ENCODE measurements around the gene ZNF729. TPM values are rescaled to one million over a fixed set of nuclear protein-coding genes. Genes with fewer than 3 reads are reported as not detected.
A peak's percentile ranks its signal among the peaks of the same experiment; 100 is the strongest.
"Not testable (repeated sequence)": the region's sequence is repeated elsewhere in the genome, so short reads cannot be mapped to it uniquely, and the experiment has no call there.

ZNF729 gene
- 1 to 10 TPM in 1 of 4 donors, under 1 TPM in 3; 0.36 to 2.3 (median 0.70) TPM for polyA plus RNA-seq (ENCODE audit: insufficient read length in 4 of 4)

DNA sequence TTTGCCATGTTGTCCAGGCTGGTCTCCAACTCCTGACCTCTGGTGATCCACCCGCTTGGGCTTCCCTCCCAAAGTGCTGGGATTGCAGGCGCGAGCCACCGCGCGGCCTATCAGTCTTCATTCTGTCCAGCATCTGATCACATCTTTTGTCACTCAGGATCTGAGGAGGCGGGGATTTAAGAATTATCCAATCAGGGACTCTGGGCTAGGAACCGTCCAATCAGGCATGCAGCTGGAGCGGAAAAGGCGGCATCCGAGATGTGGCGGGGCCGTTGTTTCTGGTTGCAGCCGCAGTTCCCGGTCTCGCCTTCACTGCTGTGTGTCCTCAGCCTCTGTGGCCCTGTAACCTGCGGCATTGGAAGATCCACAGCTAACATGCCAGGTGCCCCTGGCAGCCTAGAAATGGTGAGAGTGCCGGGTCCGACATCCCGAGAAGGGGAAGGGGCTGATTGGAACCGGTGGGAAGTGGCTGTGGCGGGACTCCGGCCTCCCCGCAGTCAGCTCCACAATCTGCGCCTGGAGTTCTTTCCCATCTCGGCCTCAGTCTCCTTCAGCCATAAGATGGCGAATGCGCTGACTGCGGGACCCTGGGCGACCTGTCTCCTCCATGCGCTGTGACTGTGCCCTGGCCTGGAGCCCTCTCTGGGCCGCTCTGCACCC, at the start of gene ZNF729:
TSS of gene ZNF729 (plus strand) at position 291 of the 660 bp plus-strand sequence. CDS start at position 376, 85 bp downstream.
- peak; percentile 7 to 57 (median 21) for DNase-seq (ENCODE audit: low read depth in 4 of 4, low spot score in 3 of 4)

DNA sequence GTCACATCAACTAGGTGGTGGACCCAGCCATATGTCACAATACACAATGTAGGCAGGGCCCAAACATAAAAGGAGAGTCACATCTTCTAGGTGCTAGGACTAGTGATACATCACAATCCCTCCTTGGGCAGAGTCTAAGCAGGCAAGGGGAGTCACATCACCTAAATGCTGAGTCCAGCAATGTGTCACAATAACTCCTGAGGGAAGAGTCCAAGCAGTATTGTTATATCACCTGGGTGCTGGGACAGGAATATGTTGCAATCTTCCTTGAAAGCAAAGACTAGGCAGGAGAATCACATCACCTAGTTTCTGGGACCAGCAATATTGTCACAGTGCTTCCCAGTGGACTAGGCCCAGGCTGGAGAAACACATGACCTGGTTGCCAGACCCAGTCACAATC, 29.4 kb upstream of the ZNF729 start:
- no peak for DNase-seq (ENCODE audit: low read depth in 4 of 4, low spot score in 3 of 4)

DNA sequence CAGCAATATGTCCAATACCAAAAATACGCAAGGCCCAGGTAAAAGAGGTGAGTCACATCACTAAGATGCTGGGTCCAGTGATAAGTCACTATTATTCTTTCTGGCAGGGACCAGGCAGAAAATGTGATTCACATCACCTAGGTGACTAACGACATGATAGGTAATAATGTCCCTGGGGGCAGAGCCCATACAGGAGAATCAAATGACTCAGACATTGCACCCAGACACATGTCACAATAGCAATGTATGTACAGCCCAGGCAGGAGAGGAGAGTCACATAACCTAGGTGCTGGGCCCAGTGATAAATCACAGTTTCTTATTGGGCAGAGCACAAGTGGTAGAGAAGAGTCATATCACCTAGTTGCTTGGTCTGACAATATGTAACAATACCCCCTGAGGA, 28.9 kb upstream of the ZNF729 start:
- DNase-seq (ENCODE audit: low read depth in 4 of 4, low spot score in 3 of 4) = no peak

DNA sequence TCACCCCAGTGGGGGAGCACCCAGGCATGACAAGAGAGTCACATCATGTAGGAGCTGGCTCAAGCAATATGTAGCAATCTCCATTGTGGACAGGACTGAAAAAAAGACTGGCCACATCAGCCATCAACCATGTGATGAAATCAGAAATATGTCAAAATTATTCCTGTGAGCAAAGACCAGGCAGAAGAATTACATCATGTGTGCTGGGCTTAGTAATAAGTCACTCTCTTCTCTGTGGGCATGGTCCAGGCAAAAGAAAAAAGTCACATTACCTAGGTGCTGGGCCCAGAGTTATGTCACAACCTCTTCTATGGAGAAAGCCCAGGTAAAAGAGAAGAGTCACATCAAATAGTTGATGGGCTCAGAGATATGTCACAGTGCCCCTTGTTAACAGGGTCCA, 28.3 kb upstream of the ZNF729 start:
- DNase-seq (ENCODE audit: low read depth in 4 of 4, low spot score in 3 of 4) = no peak

DNA sequence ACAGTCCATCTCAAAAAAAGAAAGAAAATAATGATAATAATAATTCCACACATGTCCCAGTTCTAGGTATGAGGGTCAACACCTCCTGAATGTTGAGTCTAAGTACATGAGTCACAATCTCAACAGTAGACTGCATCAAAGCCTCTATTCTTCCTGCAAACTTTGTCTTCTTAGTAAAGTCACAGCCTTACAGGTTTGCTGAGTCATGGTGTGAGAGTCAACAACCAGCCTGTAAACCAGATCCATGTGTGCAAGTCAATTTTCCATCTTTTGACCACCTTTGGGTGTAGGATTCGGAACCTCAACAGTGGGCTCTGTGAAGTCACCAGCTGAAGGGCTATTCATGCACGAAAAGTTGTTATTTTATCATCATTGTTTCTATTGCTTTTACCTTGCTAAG, 25.7 kb upstream of the ZNF729 start:
- no peak for DNase-seq (ENCODE audit: low read depth in 4 of 4, low spot score in 3 of 4)

DNA sequence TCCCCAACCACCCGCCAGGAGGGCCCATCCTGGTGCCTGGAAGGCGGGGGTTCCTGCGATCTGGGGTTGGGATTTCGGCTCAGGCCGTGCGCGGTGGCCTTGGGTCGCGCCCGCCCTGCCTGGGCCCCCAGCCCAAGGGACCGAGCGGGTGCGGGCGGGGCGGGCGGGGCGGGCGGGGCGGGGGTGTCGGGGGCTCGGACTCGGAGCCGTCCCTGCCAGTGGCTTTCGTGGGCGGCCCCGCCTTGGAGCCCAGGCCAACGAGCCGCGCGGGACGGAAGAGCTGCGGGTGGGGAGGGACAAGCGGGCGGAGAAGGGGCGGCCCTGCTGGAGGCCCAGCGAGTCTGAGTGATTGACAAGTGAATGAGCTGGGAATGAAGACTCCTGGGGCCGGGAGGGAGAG, 24.6 kb upstream of the ZNF729 start:
- no peak for DNase-seq (ENCODE audit: low read depth in 4 of 4, low spot score in 3 of 4)

DNA sequence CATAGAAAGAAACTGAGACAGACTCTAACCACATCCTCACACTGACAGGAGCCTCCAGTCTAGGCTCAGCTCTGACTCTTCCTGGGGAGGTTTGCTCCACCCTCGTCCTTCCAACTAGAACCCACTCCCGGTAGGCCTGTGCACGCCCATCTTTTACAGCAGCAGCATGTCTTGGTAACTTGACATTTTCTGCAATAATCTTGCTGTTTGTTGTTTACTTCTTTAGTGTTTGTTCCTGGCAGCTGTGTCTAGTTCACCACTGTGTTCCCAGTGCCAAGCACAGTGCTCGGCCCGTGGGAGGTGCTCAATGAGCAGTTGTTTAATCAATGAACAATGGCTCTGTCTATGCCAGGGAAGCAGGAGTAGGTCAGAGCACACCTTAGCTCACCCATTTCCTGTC, 23.1 kb upstream of the ZNF729 start:
- DNase-seq (ENCODE audit: low read depth in 4 of 4, low spot score in 3 of 4) = no peak

DNA sequence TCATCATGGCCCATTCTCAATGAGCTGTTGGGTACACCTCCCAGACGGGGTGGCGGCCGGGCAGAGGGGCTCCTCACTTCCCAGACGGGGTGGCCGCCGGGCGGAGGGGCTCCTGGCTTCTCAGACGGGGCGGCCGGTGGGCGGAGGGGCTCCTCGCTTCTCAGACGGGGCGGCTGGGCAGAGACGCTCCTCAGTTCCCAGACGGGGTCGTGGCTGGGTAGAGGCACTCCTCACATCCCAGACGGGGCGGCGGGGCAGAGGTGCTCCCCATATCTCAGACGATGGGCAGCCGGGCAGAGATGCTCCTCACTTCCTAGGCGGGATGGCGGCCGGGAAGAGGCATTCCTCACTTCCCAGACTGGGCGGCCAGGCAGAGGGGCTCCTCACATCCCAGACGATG, 35.3 kb downstream of the ZNF729 start:
- DNase-seq (ENCODE audit: low read depth in 4 of 4, low spot score in 3 of 4) = not testable (repeated sequence)

DNA sequence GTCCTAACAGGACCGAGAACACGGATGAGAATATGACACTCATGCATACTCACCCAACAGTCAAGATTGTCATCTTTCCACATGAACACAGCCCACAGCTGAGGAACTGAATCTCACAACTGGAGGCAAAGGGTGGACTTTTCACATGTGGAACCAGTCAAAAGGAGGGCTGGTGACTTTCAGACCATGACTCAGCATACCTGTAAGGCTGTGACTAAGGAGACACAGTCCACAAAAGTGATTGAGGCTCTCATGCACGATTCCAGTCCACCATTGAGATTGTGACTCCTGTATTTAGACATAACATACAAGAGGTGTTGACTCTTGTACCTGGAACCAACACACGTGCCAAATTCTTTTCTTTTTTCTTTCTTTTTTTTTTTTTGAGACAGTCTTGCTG, 40.0 kb downstream of the ZNF729 start:
- DNase-seq (ENCODE audit: low read depth in 4 of 4, low spot score in 3 of 4) = no peak

DNA sequence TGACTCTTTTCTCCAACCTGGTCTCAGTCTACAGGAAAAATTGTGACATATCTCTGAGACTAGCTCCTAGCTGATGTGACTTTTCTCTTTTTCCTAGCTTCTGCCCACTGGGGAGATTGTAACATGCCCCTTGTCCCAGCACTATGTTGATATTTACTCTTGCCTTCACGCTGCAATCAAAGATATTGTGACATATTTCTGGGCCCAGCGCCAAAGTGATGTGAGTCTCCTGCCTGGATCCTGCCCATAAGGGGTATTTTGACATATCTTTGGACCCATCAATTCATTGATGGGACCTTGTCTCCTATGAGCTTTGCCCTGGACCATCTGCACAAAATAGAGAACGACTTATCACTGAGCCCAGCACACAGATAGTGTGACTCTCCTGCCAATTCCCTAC, 41.1 kb downstream of the ZNF729 start:
- DNase-seq (ENCODE audit: low read depth in 4 of 4, low spot score in 3 of 4) = no peak

DNA sequence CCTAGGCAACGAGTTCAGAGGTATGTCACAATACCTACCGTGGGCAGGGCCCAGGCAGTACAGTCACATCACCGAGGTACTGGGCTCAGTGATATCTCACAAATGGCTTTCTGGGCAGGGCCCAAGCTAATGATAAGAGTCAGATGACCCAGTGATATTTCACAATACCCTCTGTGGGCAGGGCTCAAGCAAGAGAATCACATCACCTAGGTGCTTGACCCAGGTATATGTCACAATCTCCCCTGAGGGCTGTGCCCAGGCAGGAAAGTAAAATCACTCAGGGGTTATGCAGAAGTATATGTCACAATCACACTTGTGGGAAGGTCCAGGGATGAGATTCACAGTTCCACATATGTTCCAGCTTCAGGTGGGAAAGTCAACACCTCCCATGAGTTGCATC, 45.3 kb downstream of the ZNF729 start:
- no peak for DNase-seq (ENCODE audit: low read depth in 4 of 4, low spot score in 3 of 4)

DNA sequence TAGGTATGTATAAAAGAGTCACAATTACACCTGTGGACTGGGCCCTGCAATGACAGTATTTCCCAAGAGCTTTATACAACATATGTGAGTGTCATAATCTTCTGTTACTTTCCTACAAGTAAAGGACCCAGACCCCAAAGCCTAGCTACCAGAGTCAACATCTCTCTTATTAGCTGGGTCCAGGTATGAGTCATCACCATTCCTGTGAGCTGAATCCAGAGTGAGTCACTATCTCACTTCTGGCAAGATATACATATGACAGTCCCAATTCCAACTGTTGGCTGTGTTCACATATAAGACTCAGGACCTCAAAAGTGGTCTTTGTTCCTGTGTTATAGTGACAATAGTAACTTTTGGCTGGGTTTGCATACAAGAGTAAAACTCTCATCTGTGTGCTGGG, 46.7 kb downstream of the ZNF729 start:
- DNase-seq (ENCODE audit: low read depth in 4 of 4, low spot score in 3 of 4) = no peak

DNA sequence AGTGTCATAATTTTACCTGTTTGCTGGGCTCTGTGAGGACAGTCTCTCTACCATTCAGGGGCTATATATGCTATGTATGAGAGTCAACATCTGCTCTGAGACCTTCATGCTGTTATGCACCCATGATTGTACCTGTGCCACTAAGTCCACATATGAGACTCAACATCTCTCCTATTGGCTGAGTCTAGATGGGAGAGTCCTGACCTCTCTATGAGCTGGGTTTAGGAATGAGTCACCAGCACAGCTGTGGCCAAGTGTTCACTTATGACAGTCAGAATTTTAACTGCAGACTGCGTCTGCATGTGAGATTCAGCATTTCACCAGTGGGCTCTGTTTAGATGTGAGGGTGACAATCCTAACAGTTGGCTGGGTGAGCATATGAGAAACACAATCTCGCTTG, 49.5 kb downstream of the ZNF729 start:
- no peak for DNase-seq (ENCODE audit: low read depth in 4 of 4, low spot score in 3 of 4)

DNA sequence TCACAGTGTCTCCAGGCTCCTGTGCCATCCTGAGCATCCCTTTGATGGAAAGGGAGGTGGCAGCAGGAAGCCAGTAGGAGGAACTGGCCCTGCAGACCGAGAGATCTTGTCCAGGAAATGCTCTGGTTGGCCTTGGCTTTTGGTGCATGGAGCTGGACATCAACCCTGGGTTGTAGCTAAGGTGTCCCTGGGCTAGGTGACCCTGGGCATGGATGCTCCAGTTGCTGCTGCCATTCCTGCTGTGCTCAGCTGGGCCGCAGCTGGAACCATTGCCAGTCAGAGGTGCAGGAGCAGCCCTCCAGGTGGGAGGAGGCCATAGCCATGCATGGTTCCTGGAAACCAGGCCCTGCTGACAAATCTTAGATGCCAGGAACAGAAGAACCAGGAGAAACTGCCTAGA, 68.4 kb downstream of the ZNF729 start:
- no peak for DNase-seq (ENCODE audit: low read depth in 4 of 4, low spot score in 3 of 4)

Other genes starting within 250 kb of the ZNF729 start
- gene ZNF257, start 234.0 kb upstream of the ZNF729 start, polyA plus RNA-seq (ENCODE audit: insufficient read length in 4 of 4) = 1 to 10 TPM; 2.4 to 7.5 (median 4.2) TPM
- gene ZNF676, start 89.5 kb upstream of the ZNF729 start, polyA plus RNA-seq (ENCODE audit: insufficient read length in 4 of 4) = 1 to 10 TPM in 2 of 4 donors, under 1 TPM in 2; 0.39 to 4.1 (median 1.00) TPM
- 1 to 10 TPM; 1.3 to 6.9 (median 4.2) TPM for gene ZNF98, start 135.9 kb downstream of the ZNF729 start, polyA plus RNA-seq (ENCODE audit: insufficient read length in 4 of 4)